HG03095 (cell line): ENCODE measurements around the gene LRRC36.
"Not testable (repeated sequence)": the region's sequence is repeated elsewhere in the genome, so short reads cannot be mapped to it uniquely, and the experiment has no call there.

Source experiments
- ATAC-seq: cut with Tn5 transposase; IDR thresholded peaks from one replicate; pipeline ENCODE4 v1.9.1; 2021; ENCODE audit warnings: moderate library complexity; ENCODE audit not compliant: unreplicated experiment

LRRC36 gene

GRCh38 chr16:67341250-67341649, 14.6 kb downstream of the LRRC36 start:
- no peak for ATAC-seq

GRCh38 chr16:67342616-67343015, 16.0 kb downstream of the LRRC36 start:
- no peak for ATAC-seq

- no peak for ATAC-seq
Measured at GRCh38 chr16:67345401-67345800, 18.8 kb downstream of the LRRC36 start.

- ATAC-seq = no peak
Measured at GRCh38 chr16:67346341-67346740, 19.7 kb downstream of the LRRC36 start.

- ATAC-seq = no peak
Measured at GRCh38 chr16:67349172-67349571, 22.6 kb downstream of the LRRC36 start.

GRCh38 chr16:67350324-67350723, 23.7 kb downstream of the LRRC36 start:
- ATAC-seq = no peak

GRCh38 chr16:67352463-67352862, 25.8 kb downstream of the LRRC36 start:
- not testable (repeated sequence) for ATAC-seq

GRCh38 chr16:67356396-67356795, 29.8 kb downstream of the LRRC36 start:
- no peak for ATAC-seq

- ATAC-seq = no peak
Measured at GRCh38 chr16:67357561-67357960, 30.9 kb downstream of the LRRC36 start.

GRCh38 chr16:67359540-67360269, 33.1 kb downstream of the LRRC36 start:
- not testable (repeated sequence) for ATAC-seq

- no peak for ATAC-seq
Measured at GRCh38 chr16:67361038-67361437, 34.4 kb downstream of the LRRC36 start.

- ATAC-seq = no peak
Measured at GRCh38 chr16:67364600-67365235, 38.1 kb downstream of the LRRC36 start.

- ATAC-seq = no peak
Measured at GRCh38 chr16:67370661-67371060, 44.0 kb downstream of the LRRC36 start.

GRCh38 chr16:67372664-67373063, 46.0 kb downstream of the LRRC36 start:
- ATAC-seq = no peak

- not testable (repeated sequence) for ATAC-seq
Measured at GRCh38 chr16:67376012-67376411, 49.4 kb downstream of the LRRC36 start.

GRCh38 chr16:67378642-67379041, 52.0 kb downstream of the LRRC36 start:
- no peak for ATAC-seq

- ATAC-seq = no peak
Measured at GRCh38 chr16:67383284-67383683, 56.7 kb downstream of the LRRC36 start.

- no peak for ATAC-seq
Measured at GRCh38 chr16:67384778-67385510, 58.3 kb downstream of the LRRC36 start.

GRCh38 chr16:67386861-67387455, 60.3 kb downstream of the LRRC36 start:
- no peak for ATAC-seq

GRCh38 chr16:67387479-67388079, 61.0 kb downstream of the LRRC36 start:
- no peak for ATAC-seq

- no peak for ATAC-seq
Measured at GRCh38 chr16:67388191-67388590, 61.6 kb downstream of the LRRC36 start.
